K562 (cell line): Measurements from ENCODE around the gene INPP4B. TPM values are rescaled to one million over a fixed set of nuclear protein-coding genes. Genes with fewer than 3 reads are reported as not detected.

Experiments
- ATAC-seq: fragments of 200-7000 bp; cut with Tn5 transposase; 3 replicates; pipeline ENCODE4 v1.9.1; 2020; ENCODE audit warnings: moderate library complexity
- BruUV-seq: library from RNA; stranded (reverse); fragments of 400-500 nt; replicated peaks from 2 replicates; lab custom pipeline; 2021; lab: Mats Ljungman, UMichigan
- CTCF ChIA-PET: fragments of 300-600 bp; formaldehyde crosslinking; extraction: SDS; loops from one replicate; lab custom pipeline; 2021; ENCODE audit warnings: low intra/inter-chr PET ratio; lab: Yijun Ruan, JAX
- POLR2A ChIA-PET: fragments of 300-600, 350-650 bp; sonication (Branson Sonifier 250); formaldehyde crosslinking; extraction: SDS; loops from one replicate; lab custom pipeline; 2021; ENCODE audit warnings: antibody characterized with exemption, inconsistent platforms; lab: Yijun Ruan, JAX
- DNase-seq, 4 experiments: peaks; one replicate each; pipeline versions ENCODE4 v3.0.0 to v3.0.0-alpha.2; 2011 to 2018; ENCODE audit warnings: low spot score in 3 of 4, mixed read lengths in 3 of 4; ENCODE audit errors: extremely low read depth in 1 of 4
- FAIRE-seq: peaks from 2 replicates; lab custom pipeline; 2011; peaks lifted over from hg19 to GRCh38; lab: Jason Lieb, UNC
- H2AFZ ChIP-seq: 2 replicates; pipeline ENCODE4 v1.6.0; 2011; ENCODE audit warnings: low read depth, low read length, control low read depth, inconsistent platforms
- H3K27ac ChIP-seq: fragments of 200-600 bp; 3 replicates; pipeline ENCODE4 v1.8.0; 2011; ENCODE audit warnings: low read depth, mild to moderate bottlenecking, control low read depth, inconsistent platforms, low read length, moderate library complexity, mixed read lengths; ENCODE audit errors: extremely low read depth
- H3K27me3 ChIP-seq, 2 experiments: fragments of 300-600 bp in 1 of 2; 2 replicates in 1 of 2; 3 replicates in 1 of 2; pipeline versions ENCODE4 v1.6.0 to v1.8.0; 2011; ENCODE audit warnings: inconsistent platforms in 2 of 2, low read length in 2 of 2, mild to moderate bottlenecking in 1 of 2, mixed read lengths in 1 of 2, moderate library complexity in 1 of 2; ENCODE audit not compliant: control insufficient read depth in 2 of 2, insufficient read depth in 2 of 2
- H3K36me3 ChIP-seq: fragments of 300-600 bp; 3 replicates; pipeline ENCODE4 v1.8.0; 2011; ENCODE audit warnings: mild to moderate bottlenecking, low read length, inconsistent platforms; ENCODE audit not compliant: control insufficient read depth, insufficient read depth
- H3K4me1 ChIP-seq, 2 experiments: fragments of 200-600 bp in 1 of 2; replicated peaks in 1 of 2; 2 replicates in 1 of 2; 3 replicates in 1 of 2; pipeline versions ENCODE4 v1.5.1 to v1.8.0; 2011; ENCODE audit warnings: inconsistent platforms in 2 of 2, low read length in 2 of 2, mild to moderate bottlenecking in 1 of 2, mixed read lengths in 1 of 2, moderate library complexity in 1 of 2; ENCODE audit not compliant: control insufficient read depth in 2 of 2, insufficient read depth in 2 of 2
- H3K4me2 ChIP-seq: 2 replicates; pipeline ENCODE4 v1.6.1; 2011; ENCODE audit warnings: low read length, control low read depth, inconsistent platforms, mixed read lengths; ENCODE audit not compliant: insufficient read depth
- H3K4me3 ChIP-seq: fragments of 200-600 bp; sonication (generic), shearing (Covaris generic); 2 replicates; pipeline ENCODE4 v1.5.1; 2016; ENCODE audit warnings: control low read depth, inconsistent platforms
- H3K79me2 ChIP-seq: fragments of 200-600 bp; 3 replicates; pipeline ENCODE4 v1.8.0; 2011; ENCODE audit warnings: low read length, inconsistent platforms; ENCODE audit not compliant: control insufficient read depth, insufficient read depth
- H3K9ac ChIP-seq, 2 experiments: 2 replicates each; pipeline versions ENCODE4 v1.6.0 to v1.6.1; 2011; ENCODE audit warnings: low read depth in 2 of 2, low read length in 2 of 2, control low read depth in 1 of 2, inconsistent platforms in 1 of 2, mild to moderate bottlenecking in 1 of 2, mixed read lengths in 1 of 2; ENCODE audit not compliant: insufficient read depth in 1 of 2
- H3K9me1 ChIP-seq: one replicate; pipeline ENCODE4 v1.6.0; 2011; ENCODE audit warnings: inconsistent platforms, mild to moderate bottlenecking, low read length, moderate library complexity; ENCODE audit not compliant: control insufficient read depth, insufficient read depth
- H3K9me3 ChIP-seq: replicated peaks from 2 replicates; pipeline ENCODE4 v1.5.1; 2011; ENCODE audit warnings: low read depth, low read length, inconsistent platforms; ENCODE audit not compliant: control insufficient read depth, insufficient read depth
- H4K20me1 ChIP-seq: replicated peaks from 2 replicates; pipeline ENCODE4 v1.6.1; 2011; ENCODE audit warnings: low read length, inconsistent platforms, mixed read lengths; ENCODE audit not compliant: control insufficient read depth, insufficient read depth
- NCOA2 ChIP-seq, 2 experiments: fragments of 450-650 bp; IDR thresholded peaks; 2 replicates each; pipeline ENCODE4 v1.6.1; 2018; ENCODE audit warnings: mild to moderate bottlenecking in 2 of 2, moderate library complexity in 1 of 2; ENCODE audit not compliant: partially characterized antibody in 2 of 2
- RAD51 ChIP-seq: fragments of 450-650 bp; IDR thresholded peaks from 2 replicates; pipeline ENCODE4 v1.7.1; 2016; ENCODE audit warnings: low read depth, mild to moderate bottlenecking, borderline replicate concordance
- SMC3 ChIP-seq: conservative IDR thresholded peaks from 2 replicates; pipeline ENCODE4 v1.6.1; 2011; ENCODE audit warnings: low read depth, low read length, improper control_type of control experiment; ENCODE audit not compliant: insufficient read depth
- TAL1 ChIP-seq: fragments of 450-650 bp; IDR thresholded peaks from 2 replicates; pipeline ENCODE4 v1.6.1; 2016; ENCODE audit warnings: mild to moderate bottlenecking
- ZNF639 ChIP-seq, 2 experiments: fragments of 200-800 bp in 1 of 2; sonication (Bioruptor generic) in 1 of 2; sonication (generic) in 1 of 2; formaldehyde crosslinking in 1 of 2; IDR thresholded peaks in 1 of 2; conservative IDR thresholded peaks in 1 of 2; 2 replicates each; pipeline versions ENCODE4 v1.5.0 to v1.6.1; 2016 to 2020; ENCODE audit warnings: missing compliant biosample characterization in 1 of 2, missing genetic modification characterization in 1 of 2, missing genetic modification reagents in 1 of 2
- WGBS: fragments of 100-300 bp; shearing (Covaris generic); methylation state at CpG from one replicate; pipeline ENCODE4 v1.1.6; 2016; ENCODE audit warnings: low coverage, mixed read lengths; ENCODE audit not compliant: insufficient coverage; ENCODE audit errors: missing lambda C conversion rate; 5-methylcytosine and 5-hydroxymethylcytosine counted together
- in situ Hi-C: fragments of 300-500 bp; cut with MboI; formaldehyde crosslinking; loops from 4 replicates; pipeline ENCODE4 v1.15.0; 2018; ENCODE audit warnings: inconsistent platforms, mixed read lengths
- intact Hi-C: fragments of 100-400 bp; cut with micrococcal nuclease; formaldehyde crosslinking; loops from 2 replicates; pipeline ENCODE4 v1.14.2; 2022
- polyA plus RNA-seq, 8 experiments: library from polyadenylated mRNA; depleted of rRNA in 4 of 8; stranded (reverse) in 5 of 8; unstranded in 3 of 8; fragments of >200 nt; fragmentation: Nextera tagmentation in 2 of 8; fragmentation: Illumina TruSeq in 1 of 8; extraction: Ambion mirVana in 2 of 8; extraction: Trizol in 1 of 8; gene quantifications; 2 replicates each; pipeline versions ENCODE4 v1.2.1 to v1.2.3, GENCODE V29; 2011 to 2014; ENCODE audit warnings: inconsistent platforms in 1 of 8, missing spikeins in 1 of 8
- total RNA-seq, 7 experiments: library from RNA; depleted of rRNA in 6 of 7; stranded (reverse); fragments of >200 nt in 6 of 7; fragmentation: Illumina TruSeq in 2 of 7; extraction: Trizol in 2 of 7; gene quantifications; 2 replicates each; pipeline versions ENCODE4 v1.2.1 to v1.2.3, GENCODE V29; 2011 to 2021; ENCODE audit warnings: low replicate concordance in 1 of 7
- TF ChIP-seq, protein P1 (sequence below), 2 experiments: fragments of 450-650 bp in 1 of 2; IDR thresholded peaks; 2 replicates each; pipeline ENCODE4 v1.6.1; 2011 to 2017; ENCODE audit warnings: low read depth in 2 of 2, antibody characterized with exemption in 1 of 2, borderline replicate concordance in 1 of 2, low read length in 1 of 2, mild to moderate bottlenecking in 1 of 2, mixed read lengths in 1 of 2; ENCODE audit not compliant: control insufficient read depth in 1 of 2

Gene INPP4B
- total and polyA plus RNA-seq, 9 of the 15 experiments (the other 6 are each of a cell fraction or from before 2014, with no cell fraction given), result 0.04 to 0.11 TPM; not detected in 7

- H3K36me3 ChIP-seq, result no peaks in the 10 kb centered on the region
- no peak overlapping the region for H3K4me2 ChIP-seq
- DNase-seq (no peak), ATAC-seq (no peak), FAIRE-seq (no peak)
- POLR2A ChIA-PET, result no interaction called here
- in situ Hi-C loops (no loop called here), intact Hi-C loops (no loop called here)
- 1% methylated on average over 5 of the region's 5 CpGs for WGBS
- CTCF ChIA-PET, result no interaction called here
- no peaks in the 10 kb centered on the region for H3K27me3 ChIP-seq
- no peaks in the 10 kb centered on the region for H3K79me2 ChIP-seq
- H3K4me1 ChIP-seq, result no peaks in the 10 kb centered on the region
- H3K9me3 ChIP-seq, result no peaks in the 10 kb centered on the region
- H3K9ac ChIP-seq, result no peak overlapping the region
- BruUV-seq, result no TSS peak
- no peak overlapping the region for H3K27ac ChIP-seq
- no peaks in the 10 kb centered on the region for H3K9me1 ChIP-seq
- H4K20me1 ChIP-seq, result no peaks in the 10 kb centered on the region
- TF ChIP-seq SMC3 (no peak), TAL1 (no peak), RAD51 (no peak), NCOA2 (IDR thresholded peaks at IDR 0.05; ENCODE audit: partially characterized antibody in 2 of 2) (no peak), ZNF639 (CRISPR knock-in tag; conservative IDR thresholded peaks at IDR 0.05 in 1 of 2, IDR thresholded peaks at IDR 0.05 in 1 of 2) (no peak)
- TF ChIP-seq, protein P1, sequence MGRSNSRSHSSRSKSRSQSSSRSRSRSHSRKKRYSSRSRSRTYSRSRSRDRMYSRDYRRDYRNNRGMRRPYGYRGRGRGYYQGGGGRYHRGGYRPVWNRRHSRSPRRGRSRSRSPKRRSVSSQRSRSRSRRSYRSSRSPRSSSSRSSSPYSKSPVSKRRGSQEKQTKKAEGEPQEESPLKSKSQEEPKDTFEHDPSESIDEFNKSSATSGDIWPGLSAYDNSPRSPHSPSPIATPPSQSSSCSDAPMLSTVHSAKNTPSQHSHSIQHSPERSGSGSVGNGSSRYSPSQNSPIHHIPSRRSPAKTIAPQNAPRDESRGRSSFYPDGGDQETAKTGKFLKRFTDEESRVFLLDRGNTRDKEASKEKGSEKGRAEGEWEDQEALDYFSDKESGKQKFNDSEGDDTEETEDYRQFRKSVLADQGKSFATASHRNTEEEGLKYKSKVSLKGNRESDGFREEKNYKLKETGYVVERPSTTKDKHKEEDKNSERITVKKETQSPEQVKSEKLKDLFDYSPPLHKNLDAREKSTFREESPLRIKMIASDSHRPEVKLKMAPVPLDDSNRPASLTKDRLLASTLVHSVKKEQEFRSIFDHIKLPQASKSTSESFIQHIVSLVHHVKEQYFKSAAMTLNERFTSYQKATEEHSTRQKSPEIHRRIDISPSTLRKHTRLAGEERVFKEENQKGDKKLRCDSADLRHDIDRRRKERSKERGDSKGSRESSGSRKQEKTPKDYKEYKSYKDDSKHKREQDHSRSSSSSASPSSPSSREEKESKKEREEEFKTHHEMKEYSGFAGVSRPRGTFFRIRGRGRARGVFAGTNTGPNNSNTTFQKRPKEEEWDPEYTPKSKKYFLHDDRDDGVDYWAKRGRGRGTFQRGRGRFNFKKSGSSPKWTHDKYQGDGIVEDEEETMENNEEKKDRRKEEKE (IDR thresholded peaks at IDR 0.05; ENCODE audit: borderline replicate concordance in 1 of 2, control insufficient read depth in 1 of 2, low read depth in 2 of 2, low read length in 1 of 2), result no peak
- no peak overlapping the region for H3K4me3 ChIP-seq
- H2AFZ ChIP-seq, result no peak overlapping the region
Observed at GRCh38 chr4:142416711-142417275, 429.3 kb downstream of the INPP4B start.
